Sigmoid colon (tissue), 7 donors: ENCODE results near the gene VPS13C. TPM values are rescaled to one million over a fixed set of nuclear protein-coding genes. Genes with fewer than 3 reads are reported as not detected.

Source experiments
- DNase-seq: peaks from one replicate; pipeline ENCODE4 v3.0.0-alpha.2; 2019
- H3K27ac ChIP-seq, 4 donors: fragments of 200-600 bp; sonication (generic); one replicate each; pipeline ENCODE4 v1.5.1; 2016 to 2019; ENCODE audit warnings: mild to moderate bottlenecking in 1 of 4
- H3K27me3 ChIP-seq, 3 donors: fragments of 200-600 bp; sonication (generic); one replicate each; pipeline ENCODE4 v1.5.1; 2019; ENCODE audit warnings: mild to moderate bottlenecking in 1 of 3
- H3K36me3 ChIP-seq, 4 donors: fragments of 200-600 bp; sonication (generic); one replicate each; pipeline ENCODE4 v1.5.1; 2016 to 2019
- H3K4me1 ChIP-seq, 4 donors: fragments of 200-600 bp; sonication (generic); one replicate each; pipeline ENCODE4 v1.5.1; 2017 to 2019
- H3K4me3 ChIP-seq, 4 donors: fragments of 200-600 bp; sonication (generic); one replicate each; pipeline ENCODE4 v1.5.1; 2017 to 2019; ENCODE audit warnings: mild to moderate bottlenecking in 2 of 4, moderate library complexity in 1 of 4
- H3K9me3 ChIP-seq, 4 donors: fragments of 200-600 bp in 3 of 4; sonication (generic) in 3 of 4; one replicate each; pipeline versions ENCODE4 v1.5.1 to v1.6.1; 2013 to 2019
- EP300 ChIP-seq, 4 donors: sonication (generic); formaldehyde crosslinking; IDR thresholded peaks; one replicate each; pipeline ENCODE4 v1.6.1; 2017; ENCODE audit warnings: antibody characterized with exemption in 4 of 4
- POLR2A ChIP-seq, 2 donors: fragments of 450-650 bp; IDR thresholded peaks; one replicate each; pipeline ENCODE4 v1.6.1; 2016; ENCODE audit warnings: antibody characterized with exemption in 2 of 2, mild to moderate bottlenecking in 2 of 2, moderate library complexity in 2 of 2
- POLR2AphosphoS5 ChIP-seq, 4 donors: sonication (generic); formaldehyde crosslinking; IDR thresholded peaks; one replicate each; pipeline ENCODE4 v1.6.1; 2017; ENCODE audit warnings: antibody characterized with exemption in 4 of 4
- WGBS, 2 donors: extraction: QIAGEN DNeasy Blood & Tissue Kit; methylation state at CpG; one replicate each; pipeline ENCODE4 v1.1.7; 2013; 5-methylcytosine and 5-hydroxymethylcytosine counted together
- intact Hi-C: fragments of 100-400 bp; cut with DNase I; formaldehyde crosslinking; loops from one replicate; pipeline ENCODE4 v1.15.1; 2023
- polyA plus RNA-seq, 3 donors: library from polyadenylated mRNA; stranded (reverse); fragments of 200-250 nt; gene quantifications; one replicate each; pipeline ENCODE4 v1.2.3, GENCODE V29; 2013
- total RNA-seq, 4 donors: library from RNA; depleted of rRNA; stranded (reverse); fragments of >200 nt; gene quantifications; one replicate each; pipeline ENCODE4 v1.1.0, GENCODE V29; 2016
- TF ChIP-seq, protein P1 (sequence below), 4 experiments: fragments of 450-650 bp in 3 of 4; fragments of 200-600 bp in 1 of 4; IDR thresholded peaks; one replicate each; pipeline ENCODE4 v1.5.1; 2016 to 2019; ENCODE audit warnings: antibody characterized with exemption in 4 of 4, mild to moderate bottlenecking in 3 of 4, moderate library complexity in 2 of 4
- donor health status: healthy with polysubstance abuse.
- donor health status: Bipolar disorder and iron deficiency.
- donor health status: healthy.

Gene VPS13C
- total and polyA plus RNA-seq, 7 donors = 2.1 to 112 (median 71.5) TPM

DNA sequence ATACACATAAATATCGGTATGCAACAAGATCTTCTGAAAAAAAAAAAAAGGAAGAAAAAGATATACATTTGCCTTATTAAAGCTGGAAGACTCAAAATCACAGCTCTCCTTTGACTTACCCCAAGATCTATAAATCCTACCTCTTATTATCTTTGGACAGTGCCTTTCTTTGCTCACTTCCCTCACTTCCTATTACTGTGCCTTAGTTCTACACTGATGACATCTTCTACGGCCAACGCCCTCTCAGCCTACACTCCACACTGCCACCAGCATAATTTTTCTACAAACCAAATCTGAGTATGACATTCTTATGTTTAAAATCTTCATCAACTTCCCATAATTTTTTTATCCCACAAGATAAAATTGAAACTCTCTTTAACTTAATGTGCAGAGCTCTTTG, 137.1 kb downstream of the VPS13C start:
- no peaks in the 10 kb centered on the region for H3K4me1 ChIP-seq

DNA sequence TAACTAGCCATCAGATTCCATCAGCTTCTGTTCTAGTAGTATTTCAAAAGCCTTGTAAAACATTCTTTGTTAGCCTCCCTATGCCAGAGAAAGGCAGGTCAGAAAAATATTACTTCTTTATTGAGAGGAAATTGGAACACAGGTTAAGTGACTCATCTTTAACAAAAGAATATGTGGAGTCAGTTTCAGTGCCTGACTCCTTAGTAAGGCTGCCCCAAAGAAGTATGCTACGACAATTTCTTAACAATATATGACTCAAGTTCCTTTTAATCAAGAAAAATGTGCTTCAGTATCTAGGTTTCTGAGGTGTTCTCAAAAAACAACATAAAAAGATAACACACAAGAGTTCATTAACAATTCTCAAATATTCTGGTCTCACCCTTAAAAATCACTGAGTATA, 139.2 kb downstream of the VPS13C start:
- 98 to 99% methylated on average over 1 of the region's 1 CpG for WGBS, 2 donors
- Histone ChIP-seq H3K4me3 (no peak overlapping the region), H3K4me1 (peaks cover 0 to 1% (median 0%) of the 10 kb centered on the region in 4 donors), H3K36me3 (peaks cover 0 to 74% (median 6%) of the 10 kb centered on the region in 4 donors), H3K27me3 (no peaks in the 10 kb centered on the region), H3K27ac (no peak overlapping the region), H3K9me3 (no peaks in the 10 kb centered on the region)
- TF ChIP-seq POLR2AphosphoS5 (IDR thresholded peaks at IDR 0.05) (no peak), EP300 (IDR thresholded peaks at IDR 0.05) (no peak), POLR2A (IDR thresholded peaks at IDR 0.05) (no peak)
- TF ChIP-seq, protein P1, sequence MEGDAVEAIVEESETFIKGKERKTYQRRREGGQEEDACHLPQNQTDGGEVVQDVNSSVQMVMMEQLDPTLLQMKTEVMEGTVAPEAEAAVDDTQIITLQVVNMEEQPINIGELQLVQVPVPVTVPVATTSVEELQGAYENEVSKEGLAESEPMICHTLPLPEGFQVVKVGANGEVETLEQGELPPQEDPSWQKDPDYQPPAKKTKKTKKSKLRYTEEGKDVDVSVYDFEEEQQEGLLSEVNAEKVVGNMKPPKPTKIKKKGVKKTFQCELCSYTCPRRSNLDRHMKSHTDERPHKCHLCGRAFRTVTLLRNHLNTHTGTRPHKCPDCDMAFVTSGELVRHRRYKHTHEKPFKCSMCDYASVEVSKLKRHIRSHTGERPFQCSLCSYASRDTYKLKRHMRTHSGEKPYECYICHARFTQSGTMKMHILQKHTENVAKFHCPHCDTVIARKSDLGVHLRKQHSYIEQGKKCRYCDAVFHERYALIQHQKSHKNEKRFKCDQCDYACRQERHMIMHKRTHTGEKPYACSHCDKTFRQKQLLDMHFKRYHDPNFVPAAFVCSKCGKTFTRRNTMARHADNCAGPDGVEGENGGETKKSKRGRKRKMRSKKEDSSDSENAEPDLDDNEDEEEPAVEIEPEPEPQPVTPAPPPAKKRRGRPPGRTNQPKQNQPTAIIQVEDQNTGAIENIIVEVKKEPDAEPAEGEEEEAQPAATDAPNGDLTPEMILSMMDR (IDR thresholded peaks at IDR 0.05) = no peak
- intact Hi-C loops = no loop called here
- no peak for DNase-seq

More for the DNA sequence above, 137.1 kb downstream of the VPS13C start:
- H3K27me3 ChIP-seq = no peaks in the 10 kb centered on the region
- no peak overlapping the region for H3K27ac ChIP-seq
- intact Hi-C loops = no loop called here
- no peak overlapping the region for H3K4me3 ChIP-seq
- no peaks in the 10 kb centered on the region for H3K9me3 ChIP-seq
- no peak for TF ChIP-seq EP300 (IDR thresholded peaks at IDR 0.05)
- TF ChIP-seq, protein P1 (IDR thresholded peaks at IDR 0.05) = no peak
- no peak for TF ChIP-seq POLR2A (IDR thresholded peaks at IDR 0.05)
- no peak for TF ChIP-seq POLR2AphosphoS5 (IDR thresholded peaks at IDR 0.05)
- H3K36me3 ChIP-seq = peaks cover 0 to 72% (median 6%) of the 10 kb centered on the region in 4 donors
- WGBS, 2 donors = 96 to 97% methylated on average over 3 of the region's 3 CpGs
- DNase-seq = no peak

DNA sequence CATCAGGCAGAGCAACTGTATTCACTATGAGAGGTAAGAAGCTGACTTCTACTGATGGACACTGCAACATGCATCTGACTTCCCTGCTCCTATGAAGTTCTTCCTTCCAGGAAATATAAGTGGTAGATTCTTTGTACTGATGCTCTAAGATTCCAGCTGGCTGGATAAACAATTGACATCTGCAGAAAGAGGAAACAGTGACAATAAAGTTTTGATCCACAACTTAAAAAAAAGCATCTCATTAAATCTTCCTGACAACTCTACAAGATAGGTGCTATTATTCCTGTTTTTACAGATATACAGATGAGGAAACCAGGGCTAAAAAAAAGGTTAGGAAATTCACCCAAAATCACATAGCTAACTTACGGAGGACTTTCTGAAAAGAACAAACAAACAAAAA, 142.8 kb downstream of the VPS13C start:
- Histone ChIP-seq H3K27ac (no peak overlapping the region), H3K4me1 (peaks cover 0 to 4% (median 0%) of the 10 kb centered on the region in 4 donors), H3K36me3 (peaks cover 0 to 88% (median 18%) of the 10 kb centered on the region in 4 donors), H3K9me3 (no peaks in the 10 kb centered on the region), H3K4me3 (no peak overlapping the region), H3K27me3 (no peaks in the 10 kb centered on the region)
- no peak for TF ChIP-seq POLR2A (IDR thresholded peaks at IDR 0.05)
- no peak for TF ChIP-seq EP300 (IDR thresholded peaks at IDR 0.05)
- TF ChIP-seq POLR2AphosphoS5 (IDR thresholded peaks at IDR 0.05) = no peak
- TF ChIP-seq, protein P1 (IDR thresholded peaks at IDR 0.05) = no peak
- DNase-seq = no peak
- WGBS, 2 donors = 93 to 96% methylated on average over 1 of the region's 1 CpG
- intact Hi-C loops = no loop called here

DNA sequence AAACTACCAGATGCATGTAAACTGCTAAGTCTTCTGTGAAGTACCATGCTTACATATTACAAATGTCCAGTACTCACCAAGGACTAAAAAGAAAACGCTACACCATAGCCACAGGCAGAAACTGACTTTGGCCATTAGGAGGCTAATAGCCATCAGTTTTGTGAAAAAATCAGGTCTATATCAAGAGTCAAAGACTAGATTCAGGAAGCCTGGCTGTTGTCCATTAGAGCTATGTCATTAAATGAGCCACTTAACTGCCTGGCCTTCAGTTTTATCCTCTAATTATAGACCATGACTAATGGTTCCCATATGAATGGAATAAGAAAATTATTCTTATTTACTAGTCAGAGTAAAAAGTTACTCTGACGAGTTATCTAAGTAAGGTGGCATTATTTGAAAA, 144.1 kb downstream of the VPS13C start:
- H3K4me3 ChIP-seq = no peak overlapping the region
- peaks cover 0 to 80% (median 18%) of the 10 kb centered on the region in 4 donors for H3K36me3 ChIP-seq
- H3K27me3 ChIP-seq = no peaks in the 10 kb centered on the region
- intact Hi-C loops = no loop called here
- TF ChIP-seq EP300 (IDR thresholded peaks at IDR 0.05) = no peak
- TF ChIP-seq, protein P1 (IDR thresholded peaks at IDR 0.05) = no peak
- TF ChIP-seq POLR2A (IDR thresholded peaks at IDR 0.05) = no peak
- TF ChIP-seq POLR2AphosphoS5 (IDR thresholded peaks at IDR 0.05) = no peak
- H3K4me1 ChIP-seq = peaks cover 0 to 4% (median 0%) of the 10 kb centered on the region in 4 donors
- whole genome bisulfite sequencing, 2 donors = 92 to 95% methylated on average over 2 of the region's 2 CpGs
- DNase-seq = no peak
- H3K27ac ChIP-seq = no peak overlapping the region
- H3K9me3 ChIP-seq = no peaks in the 10 kb centered on the region

DNA sequence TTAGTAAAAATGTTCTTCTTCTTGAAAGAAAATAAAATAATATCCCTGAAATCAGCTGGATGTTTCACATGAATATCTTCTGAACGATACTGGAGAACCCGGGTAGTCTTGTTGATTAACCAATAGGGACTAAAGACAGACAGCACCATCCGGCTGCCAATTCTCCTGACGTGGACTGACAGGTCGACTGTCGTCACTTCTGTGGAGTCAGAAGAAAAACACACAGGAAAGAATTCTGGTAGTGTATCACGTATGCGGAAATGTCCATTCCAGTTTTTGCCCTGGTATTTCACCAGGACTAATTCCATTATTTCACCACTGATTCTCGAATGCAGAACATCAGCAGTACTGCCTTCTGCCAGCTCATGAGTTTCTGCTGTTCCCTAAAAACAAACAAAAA, 144.6 kb downstream of the VPS13C start:
- intact Hi-C loops = no loop called here
- 97% methylated on average over 9 of the region's 9 CpGs for WGBS, 2 donors
- Histone ChIP-seq H3K4me3 (no peak overlapping the region), H3K27me3 (no peaks in the 10 kb centered on the region), H3K36me3 (peaks cover 0 to 80% (median 18%) of the 10 kb centered on the region in 4 donors), H3K9me3 (no peaks in the 10 kb centered on the region), H3K27ac (no peak overlapping the region), H3K4me1 (peaks cover 0 to 4% (median 0%) of the 10 kb centered on the region in 4 donors)
- TF ChIP-seq POLR2A (IDR thresholded peaks at IDR 0.05) = no peak
- no peak for TF ChIP-seq POLR2AphosphoS5 (IDR thresholded peaks at IDR 0.05)
- TF ChIP-seq EP300 (IDR thresholded peaks at IDR 0.05) = no peak
- TF ChIP-seq, protein P1 (IDR thresholded peaks at IDR 0.05) = no peak
- no peak for DNase-seq
